Renal cortex interstitium (tissue), 11 donors: Measurements from ENCODE around the gene LUC7L. TPM values are rescaled to one million over a fixed set of nuclear protein-coding genes. Genes with fewer than 3 reads are reported as not detected.
"Not testable (repeated sequence)": the region's sequence is repeated elsewhere in the genome, so short reads cannot be mapped to it uniquely, and the experiment has no call there.

Source experiments
- DNase-seq, 11 donors: peaks; one replicate each; pipeline ENCODE4 v3.0.0-alpha.2; 2013; ENCODE audit warnings: low read depth in 9 of 11, low spot score in 4 of 11; ENCODE audit errors: extremely low read depth in 1 of 11
- polyA plus RNA-seq, 3 donors: library from polyadenylated mRNA; unstranded; fragments of 120-200 nt; gene quantifications; one replicate each; pipeline ENCODE4 v1.2.1, GENCODE V29; 2013; ENCODE audit not compliant: insufficient read length in 3 of 3

The LUC7L gene
- polyA plus RNA-seq, 3 donors: 120 to 175 (median 128) TPM

GRCh38 chr16:245105-245504, 15.9 kb upstream of the LUC7L start:
- no peak for DNase-seq

GRCh38 chr16:243348-243747, 14.1 kb upstream of the LUC7L start:
- no peak for DNase-seq

DNA sequence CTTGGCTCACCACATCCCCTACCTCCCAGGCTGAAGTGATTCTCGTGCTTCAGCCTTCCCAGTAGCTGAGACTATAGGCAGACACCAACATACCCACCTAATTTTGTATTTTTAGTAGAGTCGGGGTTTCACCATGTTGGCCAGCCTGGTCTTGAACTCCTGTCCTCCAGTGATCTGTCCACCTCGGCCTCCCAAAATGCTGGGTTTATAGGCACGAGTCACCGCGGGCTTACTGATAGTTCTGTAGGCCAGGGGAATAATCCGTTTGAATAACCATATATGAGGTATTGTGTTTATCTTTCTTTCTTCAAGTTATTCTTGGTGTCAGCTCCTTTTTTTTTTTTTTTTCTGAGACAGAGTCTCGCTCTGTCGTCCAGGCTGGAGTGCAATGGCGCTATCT, 13.0 kb upstream of the LUC7L start:
- DNase-seq: no peak

GRCh38 chr16:240559-240958, 11.3 kb upstream of the LUC7L start:
- no peak for DNase-seq

GRCh38 chr16:239948-240277, 10.7 kb upstream of the LUC7L start:
- DNase-seq: no peak

GRCh38 chr16:234468-235305, 5.4 kb upstream of the LUC7L start, which contains the start of gene FAM234A:
Gene FAM234A, plus strand, starts transcription at chr16:234821. Its CDS starts 19,593 bp downstream, at chr16:254414.
- peak; percentile 78 to 93 (median 87) for DNase-seq

GRCh38 chr16:230949-231348, 1.7 kb upstream of the LUC7L start:
- no peak for DNase-seq

GRCh38 chr16:230351-230750, 1.1 kb upstream of the LUC7L start:
- DNase-seq: not testable (repeated sequence)

- DNase-seq: no peak
Measured at GRCh38 chr16:229731-230281, 557 bp upstream of the LUC7L start.

- DNase-seq: no peak
Measured at GRCh38 chr16:228151-228851, 948 bp downstream of the LUC7L start.

- no peak for DNase-seq
Measured at GRCh38 chr16:220021-220420, 9.2 kb downstream of the LUC7L start.

DNA sequence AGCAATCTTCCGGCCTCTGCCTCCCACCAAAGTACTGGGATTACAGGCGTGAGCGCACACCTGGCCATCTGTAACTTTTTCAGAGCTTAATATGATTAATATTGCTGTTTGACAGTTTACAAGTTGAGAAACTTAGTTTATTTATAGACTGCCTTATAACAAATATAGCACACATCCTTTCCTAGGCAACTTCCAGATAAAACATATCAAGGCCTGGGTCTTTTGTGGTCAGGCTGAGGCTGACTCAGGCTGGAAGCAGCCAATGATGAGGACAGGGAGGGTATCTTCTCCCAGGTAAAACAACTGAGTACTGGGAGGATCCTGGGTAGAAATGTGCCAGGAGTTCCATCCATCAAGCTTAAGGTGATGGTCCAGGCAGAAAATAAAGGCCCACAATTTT, 16.2 kb downstream of the LUC7L start:
- no peak for DNase-seq

GRCh38 chr16:211631-212180, 17.5 kb downstream of the LUC7L start:
- not testable (repeated sequence) for DNase-seq

DNA sequence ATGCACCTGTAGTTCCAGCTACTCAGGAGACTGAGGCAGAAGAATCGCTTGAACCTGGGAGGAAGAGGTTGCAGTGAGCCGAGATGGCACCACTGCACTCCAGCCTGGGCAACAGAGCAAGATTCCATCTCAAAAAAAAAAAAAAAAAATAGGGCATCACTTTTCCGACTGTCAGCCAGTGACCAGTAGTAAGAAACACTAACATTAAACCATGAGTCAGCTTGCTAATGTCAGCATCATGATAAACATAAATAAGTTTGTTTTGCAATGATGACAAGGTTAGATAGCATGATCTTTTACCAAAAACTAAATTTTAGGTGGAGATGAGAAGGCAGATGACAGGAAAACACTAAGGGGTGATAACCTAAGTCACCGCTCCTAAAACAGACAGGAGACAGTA, 19.9 kb downstream of the LUC7L start:
- DNase-seq: not testable (repeated sequence)

DNA sequence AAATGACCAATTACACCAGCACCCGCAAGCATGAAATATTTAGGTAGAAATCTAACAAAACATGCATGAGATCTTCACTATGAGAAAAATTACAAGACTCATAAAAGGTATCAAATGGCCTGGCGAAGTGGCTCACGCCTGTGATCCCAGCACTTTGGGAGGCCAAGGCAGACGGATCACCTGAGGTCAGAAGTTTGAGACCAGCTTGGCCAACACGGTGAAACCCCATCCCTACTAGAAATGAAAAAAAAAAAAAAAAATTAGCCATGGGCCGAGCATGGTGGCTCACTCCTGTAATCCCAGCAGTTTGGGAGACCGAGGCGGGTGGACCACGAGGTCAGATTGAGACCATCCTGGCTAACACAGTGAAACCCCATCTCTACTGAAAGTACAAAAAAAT, 25.2 kb downstream of the LUC7L start:
- DNase-seq: not testable (repeated sequence)

GRCh38 chr16:203246-203645, 26.0 kb downstream of the LUC7L start:
- no peak for DNase-seq

DNA sequence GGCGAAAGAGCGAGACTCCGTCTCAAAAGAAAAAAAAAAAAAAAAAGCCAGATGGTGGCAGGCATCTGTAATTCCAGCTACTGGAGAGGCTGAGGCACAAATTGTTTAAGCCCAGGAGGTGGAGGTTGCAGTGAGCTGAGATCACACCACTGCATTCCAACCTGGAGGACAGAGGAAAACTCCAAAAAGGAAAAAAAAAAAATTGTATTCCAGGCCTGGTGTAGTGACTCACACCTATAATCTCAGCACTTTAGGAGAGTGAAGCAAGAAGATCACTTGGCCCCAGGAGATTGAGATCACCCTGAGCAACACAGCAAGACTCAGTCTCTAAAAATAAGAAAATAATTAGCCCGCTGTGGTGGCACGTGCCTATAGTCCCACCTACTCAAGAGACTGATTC, 28.9 kb downstream of the LUC7L start:
- DNase-seq: no peak

- DNase-seq: no peak
Measured at GRCh38 chr16:194516-194915, 34.7 kb downstream of the LUC7L start.

DNA sequence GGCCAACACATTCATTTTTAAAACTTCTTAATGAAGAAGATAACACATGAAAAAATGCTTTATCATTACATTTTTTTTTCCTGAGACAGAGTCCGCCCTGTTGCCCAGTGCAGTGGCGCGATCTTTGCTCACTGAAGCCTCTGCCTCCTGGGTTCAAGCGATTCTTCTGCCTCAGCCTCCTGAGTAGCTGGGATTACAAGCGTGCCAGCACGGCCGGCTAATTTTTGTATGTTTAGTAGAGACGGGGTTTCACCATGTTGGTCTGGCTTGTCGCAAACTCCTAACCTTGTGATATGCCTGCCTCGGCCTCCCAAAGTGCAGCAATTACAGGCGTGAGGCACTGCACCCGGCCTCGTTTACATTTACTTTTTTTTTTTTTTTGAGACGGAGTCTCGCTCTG, 35.8 kb downstream of the LUC7L start:
- DNase-seq: no peak

GRCh38 chr16:192686-193085, 36.6 kb downstream of the LUC7L start:
- no peak for DNase-seq
